Muscle of leg (tissue), 11 donors: Measurements from ENCODE around the gene TSPAN12. TPM values are rescaled to one million over a fixed set of nuclear protein-coding genes. Genes with fewer than 3 reads are reported as not detected.
"Not testable (repeated sequence)": the region's sequence is repeated elsewhere in the genome, so short reads cannot be mapped to it uniquely, and the experiment has no call there.

Experiments
- DNase-seq: peaks from one replicate; pipeline ENCODE4 v3.0.0; 2013
- H3K27ac ChIP-seq: one replicate; pipeline ENCODE4 v1.5.1; 2013; ENCODE audit warnings: mild to moderate bottlenecking, low read length, control low read depth
- H3K27me3 ChIP-seq: one replicate; pipeline ENCODE4 v1.6.1; 2013; ENCODE audit warnings: low read length; ENCODE audit not compliant: control insufficient read depth, insufficient read depth
- H3K36me3 ChIP-seq: one replicate; pipeline ENCODE4 v1.6.1; 2013; ENCODE audit warnings: low read length; ENCODE audit not compliant: control insufficient read depth, insufficient read depth
- H3K4me1 ChIP-seq: one replicate; pipeline ENCODE4 v1.6.1; 2013; ENCODE audit warnings: low read length; ENCODE audit not compliant: control insufficient read depth, insufficient read depth
- H3K4me3 ChIP-seq: one replicate; pipeline ENCODE4 v1.5.1; 2013; ENCODE audit warnings: low read length, control low read depth
- H3K9me3 ChIP-seq: replicated peaks from 2 replicates; pipeline ENCODE4 v1.6.1; 2013; ENCODE audit warnings: low read depth, low read length; ENCODE audit not compliant: control insufficient read depth
- WGBS: methylation state at CpG from one replicate; pipeline ENCODE4 v1.1.5; 2013; ENCODE audit warnings: missing lambda C conversion rate; ENCODE audit not compliant: insufficient coverage; 5-methylcytosine and 5-hydroxymethylcytosine counted together
- polyA plus RNA-seq, 8 donors: library from polyadenylated mRNA; unstranded; fragments of 120-200 nt; gene quantifications; one replicate each; pipeline versions ENCODE4 v1.2.1 to v1.2.3, GENCODE V29; 2013; ENCODE audit warnings: inconsistent platforms in 1 of 8, low replicate concordance in 1 of 8; ENCODE audit not compliant: insufficient read length in 8 of 8, insufficient read depth in 1 of 8
- total RNA-seq: library from RNA; stranded (reverse); fragments of 120-200 nt; gene quantifications from one replicate; pipeline ENCODE4 v1.2.4, GENCODE V29; 2013

Gene TSPAN12
- total and polyA plus RNA-seq, 9 donors = 46.0 to 82.6 (median 72.4) TPM

DNA sequence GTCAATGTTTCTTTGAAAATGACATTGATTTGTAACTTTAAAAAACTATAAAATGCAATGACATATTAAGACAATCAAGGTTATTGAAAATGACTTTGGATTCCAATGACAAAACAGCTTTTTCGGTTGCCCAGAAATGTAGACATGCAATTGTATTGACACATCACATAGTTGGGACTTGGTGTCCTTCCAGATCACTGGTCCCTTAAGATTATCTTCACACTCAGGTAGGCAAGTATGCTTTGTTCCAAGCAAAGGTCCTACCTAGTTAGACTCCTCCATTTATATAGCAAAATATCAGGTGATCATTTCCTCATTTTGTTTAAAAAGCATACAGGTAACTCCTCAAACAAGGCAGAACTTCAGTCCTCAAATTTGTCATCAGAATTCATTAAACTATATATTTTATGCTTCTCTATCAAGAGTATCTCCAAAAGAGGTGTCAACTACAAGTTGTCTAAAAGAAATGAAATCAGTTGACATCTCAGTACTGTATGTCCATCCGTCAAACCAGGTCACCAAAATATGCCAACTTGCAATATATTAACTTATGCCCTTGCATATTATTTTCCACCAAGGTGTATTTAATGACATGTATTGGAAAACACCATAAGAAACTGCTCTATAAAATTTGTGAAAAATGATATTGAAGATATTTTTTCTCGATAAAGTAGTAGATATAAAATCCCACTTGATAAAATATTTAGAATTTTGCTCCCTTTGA, 64.6 kb downstream of the TSPAN12 start:
- no peak overlapping the region for H3K27ac ChIP-seq
- no peaks in the 10 kb centered on the region for H3K9me3 ChIP-seq
- H3K36me3 ChIP-seq = peaks cover 3% of the 10 kb centered on the region
- no CpG with 5 or more reads among the region's 3 CpGs for WGBS
- H3K27me3 ChIP-seq = no peaks in the 10 kb centered on the region
- no peak overlapping the region for H3K4me3 ChIP-seq
- H3K4me1 ChIP-seq = no peaks in the 10 kb centered on the region
- no peak for DNase-seq

DNA sequence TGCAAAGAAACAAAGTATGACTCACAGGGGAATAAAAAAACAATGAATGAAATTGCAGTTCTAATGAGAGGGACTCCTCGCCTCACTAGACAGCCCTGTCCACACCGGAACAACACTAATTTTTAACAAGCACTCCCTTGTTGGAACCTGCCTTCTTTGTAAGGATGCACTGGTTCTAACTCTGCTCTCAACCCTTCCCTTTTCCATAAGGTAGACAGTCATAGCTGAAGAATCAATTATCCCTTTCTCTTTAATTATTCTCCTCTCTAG, 65.1 kb downstream of the TSPAN12 start:
- no peaks in the 10 kb centered on the region for H3K4me1 ChIP-seq
- 100% methylated on average over 2 of the region's 2 CpGs for WGBS
- no peak for DNase-seq

DNA sequence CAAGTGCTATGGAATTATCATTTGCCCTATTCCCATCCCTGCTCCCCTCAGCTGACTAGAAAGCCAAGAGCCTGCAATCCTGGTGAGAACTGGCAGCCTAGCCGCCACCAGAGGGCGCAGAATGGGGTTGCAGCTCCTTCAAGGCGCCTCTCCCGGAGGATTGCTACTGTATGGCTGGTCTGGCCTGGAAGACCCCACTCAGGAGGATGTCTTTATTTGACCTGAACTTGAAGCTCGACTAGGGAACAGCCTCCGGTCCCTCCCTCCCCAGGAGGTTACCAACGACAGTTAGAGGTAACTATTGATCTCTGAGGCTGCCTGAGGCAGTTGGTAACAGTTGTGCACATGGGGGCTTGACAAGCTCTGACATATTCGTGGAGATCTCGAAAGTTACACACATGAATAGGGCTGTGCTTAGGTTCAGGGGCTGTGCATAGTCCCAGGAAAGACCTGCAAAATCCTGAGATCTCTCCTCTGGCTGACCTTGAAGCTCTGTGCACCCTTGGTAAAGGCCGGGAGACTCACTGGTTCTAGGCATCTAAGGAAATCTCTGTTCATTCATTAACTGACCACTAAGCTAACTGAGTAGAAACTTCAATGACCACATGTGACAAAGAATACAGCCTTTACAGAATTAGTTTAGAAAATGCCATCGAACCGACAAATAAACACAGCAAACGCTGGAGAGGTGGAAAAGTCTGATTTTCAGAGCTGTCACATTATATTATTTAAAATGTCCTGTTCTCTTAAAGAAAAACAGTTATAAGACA, 65.7 kb downstream of the TSPAN12 start:
- Histone ChIP-seq H3K27me3 (no peaks in the 10 kb centered on the region), H3K4me1 (no peaks in the 10 kb centered on the region), H3K27ac (no peak overlapping the region), H3K36me3 (peaks cover 3% of the 10 kb centered on the region), H3K4me3 (no peak overlapping the region), H3K9me3 (no peaks in the 10 kb centered on the region)
- WGBS = 32% methylated on average over 6 of the region's 13 CpGs
- peak; percentile 66 for DNase-seq

More for the DNA sequence above, 65.1 kb downstream of the TSPAN12 start:
- Histone ChIP-seq H3K9me3 (no peaks in the 10 kb centered on the region), H3K27me3 (no peaks in the 10 kb centered on the region), H3K36me3 (peaks cover 3% of the 10 kb centered on the region), H3K27ac (no peak overlapping the region), H3K4me3 (no peak overlapping the region)

DNA sequence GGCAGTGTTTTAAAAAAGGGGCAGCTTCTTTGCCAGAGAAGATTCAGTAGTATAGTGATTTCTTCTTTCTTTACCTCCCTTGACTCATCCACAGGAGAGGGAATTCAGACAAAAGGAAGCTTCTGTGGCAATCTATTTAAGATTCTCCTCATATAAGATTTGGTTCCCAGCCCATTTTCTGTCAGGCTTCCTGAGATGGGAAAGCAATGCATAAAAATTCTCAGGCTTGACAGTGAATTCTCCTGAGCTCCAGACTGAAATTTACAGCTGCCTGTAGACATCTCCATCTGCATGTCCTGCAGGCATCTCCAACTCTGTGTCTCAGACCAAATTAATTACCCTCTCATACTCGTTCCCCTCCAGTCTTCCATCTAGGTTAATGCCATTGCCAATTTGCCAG, 72.8 kb downstream of the TSPAN12 start:
- Histone ChIP-seq H3K27me3 (no peaks in the 10 kb centered on the region), H3K9me3 (no peaks in the 10 kb centered on the region), H3K27ac (no peak overlapping the region), H3K4me1 (no peaks in the 10 kb centered on the region), H3K4me3 (no peak overlapping the region), H3K36me3 (peaks cover 3% of the 10 kb centered on the region)
- 25% methylated on average over 1 of the region's 1 CpG for WGBS
- no peak for DNase-seq

DNA sequence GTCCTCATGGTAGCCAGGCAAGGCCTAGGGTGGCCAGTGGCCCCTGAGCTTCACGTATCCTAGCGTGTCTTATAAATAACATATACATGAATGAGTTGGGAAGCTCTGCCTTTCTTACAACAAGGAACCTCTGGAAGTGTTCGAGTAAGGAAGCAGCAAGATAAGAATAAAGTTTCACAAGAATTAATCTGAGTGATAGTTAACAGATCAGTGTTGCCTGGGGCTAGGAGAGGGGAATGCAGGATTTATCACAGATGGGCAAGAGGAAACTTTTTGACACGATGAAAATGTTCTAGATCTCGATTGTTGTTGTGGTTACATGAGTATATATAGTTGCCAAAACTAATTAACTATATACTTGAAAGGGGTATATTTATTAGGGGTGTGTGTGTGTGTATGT, 74.2 kb downstream of the TSPAN12 start:
- no CpG with 5 or more reads among the region's 5 CpGs for WGBS

DNA sequence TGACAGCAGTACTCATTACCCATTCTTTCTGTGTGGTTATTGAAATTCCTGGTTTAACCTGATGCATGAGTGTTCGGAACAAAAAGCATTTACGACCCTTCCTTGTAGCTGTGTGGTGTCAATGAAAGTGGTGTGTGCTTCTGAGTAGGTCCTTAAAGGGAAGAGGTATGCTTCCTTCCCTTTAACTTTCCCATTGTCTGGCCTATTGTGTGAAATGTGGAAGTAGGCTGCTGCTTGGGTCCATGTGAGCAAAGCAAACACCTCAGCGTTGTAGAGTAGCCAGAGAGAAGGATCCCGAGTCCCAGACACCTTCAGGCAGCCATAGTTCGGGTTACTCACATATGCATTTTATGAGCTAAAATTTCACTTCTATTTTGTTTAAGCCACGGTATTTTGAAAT, 74.7 kb downstream of the TSPAN12 start:
- WGBS = 60% methylated on average over 1 of the region's 6 CpGs
- no peak for DNase-seq
- Histone ChIP-seq H3K4me3 (no peak overlapping the region), H3K27me3 (no peaks in the 10 kb centered on the region), H3K4me1 (no peaks in the 10 kb centered on the region), H3K9me3 (no peaks in the 10 kb centered on the region), H3K27ac (no peak overlapping the region), H3K36me3 (no peaks in the 10 kb centered on the region)

More for the DNA sequence above, 74.2 kb downstream of the TSPAN12 start:
- Histone ChIP-seq H3K9me3 (no peaks in the 10 kb centered on the region), H3K4me3 (no peak overlapping the region), H3K27me3 (no peaks in the 10 kb centered on the region), H3K27ac (no peak overlapping the region), H3K4me1 (no peaks in the 10 kb centered on the region), H3K36me3 (no peaks in the 10 kb centered on the region)
- DNase-seq = no peak

DNA sequence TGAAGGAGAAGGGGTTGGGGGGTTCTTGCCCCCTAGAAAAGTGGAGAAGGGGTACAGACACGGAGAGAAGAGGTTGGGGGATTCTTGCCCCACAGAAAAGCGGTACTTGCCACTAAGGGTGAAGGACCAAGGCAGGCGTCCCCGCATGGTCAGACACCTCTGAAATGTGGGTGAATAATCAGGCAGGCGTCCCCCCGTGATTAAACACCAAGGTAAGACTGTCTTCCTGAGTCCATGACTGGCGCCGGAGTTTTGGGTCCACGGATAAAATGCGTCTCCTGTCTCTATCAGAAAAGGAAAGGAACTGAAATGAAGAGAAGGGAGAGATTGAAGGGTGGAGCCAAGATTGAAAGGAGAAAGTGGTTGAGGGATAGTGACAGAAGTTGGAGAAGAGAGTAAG, 76.0 kb downstream of the TSPAN12 start:
- not testable (repeated sequence) for H3K27me3 ChIP-seq, H3K9me3 ChIP-seq, DNase-seq, H3K4me3 ChIP-seq, H3K4me1 ChIP-seq, H3K27ac ChIP-seq, H3K36me3 ChIP-seq
- 94% methylated on average over 10 of the region's 10 CpGs for WGBS

DNA sequence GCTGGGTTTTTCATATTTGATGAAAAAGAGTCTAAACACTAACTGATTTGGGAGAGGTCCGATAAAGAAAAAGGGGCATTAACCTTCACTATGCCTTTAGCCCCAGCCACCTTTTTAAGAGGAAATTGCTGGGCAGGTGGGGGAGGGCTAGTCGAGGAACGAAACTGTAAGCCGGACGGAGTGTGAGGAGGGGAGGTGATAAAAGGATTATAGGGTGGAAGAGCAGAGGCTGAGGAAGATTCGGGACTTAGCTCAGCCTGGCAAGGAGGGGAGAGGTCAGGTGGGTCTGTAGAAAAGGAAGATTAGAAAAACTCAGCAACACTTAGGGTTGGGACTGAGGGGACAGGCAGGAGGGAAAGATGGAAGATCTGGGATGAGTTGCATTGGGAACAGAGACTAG, 77.0 kb downstream of the TSPAN12 start:
- H3K4me1 ChIP-seq = no peaks in the 10 kb centered on the region
- 68% methylated on average over 5 of the region's 6 CpGs for WGBS
- DNase-seq = no peak
- no peak overlapping the region for H3K4me3 ChIP-seq
- H3K27me3 ChIP-seq = no peaks in the 10 kb centered on the region
- no peak overlapping the region for H3K27ac ChIP-seq
- no peaks in the 10 kb centered on the region for H3K9me3 ChIP-seq
- H3K36me3 ChIP-seq = no peaks in the 10 kb centered on the region

DNA sequence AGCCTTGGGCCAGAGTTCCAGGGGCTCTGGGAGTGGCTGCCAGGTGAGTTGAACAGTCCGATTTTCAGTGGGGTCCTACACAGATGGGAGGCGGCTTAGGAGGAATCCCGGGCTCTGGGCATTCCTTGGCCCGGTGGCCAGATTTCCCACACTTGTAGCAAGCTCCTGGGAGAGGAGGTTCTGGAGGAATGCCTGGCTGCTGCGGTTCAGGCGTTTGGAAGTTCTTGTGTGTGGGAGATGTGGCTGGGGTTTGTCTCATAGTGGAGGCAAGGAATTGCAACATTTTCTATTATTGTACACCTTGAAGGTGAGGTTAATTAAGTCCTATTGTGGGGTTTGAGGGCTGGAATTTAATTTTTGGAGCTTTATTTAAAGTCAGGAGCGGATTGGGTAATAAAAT, 77.5 kb downstream of the TSPAN12 start:
- H3K27me3 ChIP-seq, H3K36me3 ChIP-seq, H3K9me3 ChIP-seq, DNase-seq, H3K27ac ChIP-seq, H3K4me3 ChIP-seq, H3K4me1 ChIP-seq: not testable (repeated sequence)
- 68% methylated on average over 7 of the region's 7 CpGs for WGBS

DNA sequence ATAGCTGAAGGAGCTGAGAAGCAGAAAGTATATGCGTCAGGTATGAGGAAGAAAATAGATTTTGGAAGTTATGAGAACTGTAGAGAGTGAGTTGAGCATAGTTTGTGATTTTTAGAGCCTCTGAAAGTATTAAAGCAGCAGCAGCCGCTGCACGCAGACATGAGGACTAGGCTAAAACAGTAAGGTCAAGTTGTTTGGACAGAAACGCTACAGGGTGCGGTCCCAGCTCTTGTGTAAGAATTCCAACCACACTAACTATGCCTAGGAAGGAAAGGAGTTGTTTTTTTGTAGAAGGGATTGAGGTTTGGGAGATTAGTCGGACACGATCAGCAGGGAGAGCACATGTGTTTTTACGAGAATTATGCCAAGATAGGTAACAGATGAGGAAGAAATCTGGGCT, 78.9 kb downstream of the TSPAN12 start:
- not testable (repeated sequence) for H3K4me1 ChIP-seq, H3K27ac ChIP-seq, H3K27me3 ChIP-seq, H3K36me3 ChIP-seq, H3K9me3 ChIP-seq, DNase-seq, H3K4me3 ChIP-seq
- WGBS = 88% methylated on average over 1 of the region's 8 CpGs
